WTC11 (cell line): Measurements from ENCODE around the gene ZNF366. TPM values are rescaled to one million over a fixed set of nuclear protein-coding genes. Genes with fewer than 3 reads are reported as not detected.

ENCODE experiments used
- ATAC-seq: fragments of 200-7000 bp; cut with Tn5 transposase; 2 replicates; pipeline ENCODE4 v1.10.0; 2021; ENCODE audit warnings: mild to moderate bottlenecking, moderate library complexity
- CTCF ChIA-PET: fragments of 300-600 bp; sonication (Branson Sonifier 250); formaldehyde crosslinking; loops from one replicate; lab custom pipeline; 2021; ENCODE audit warnings: antibody characterized with exemption; lab: Charles Lee
- POLR2A ChIA-PET: fragments of 350-600 bp; sonication (Branson Sonifier 250); formaldehyde crosslinking; loops from one replicate; lab custom pipeline; 2021; ENCODE audit warnings: antibody characterized with exemption; lab: Charles Lee
- DNase-seq: peaks from one replicate; pipeline ENCODE4 v3.0.0; 2021; ENCODE audit warnings: low spot score
- H3K27ac Mint-ChIP-seq: 2 replicates; pipeline ENCODE4 v1.8.0; 2021; ENCODE audit warnings: mixed read lengths
- H3K27me3 Mint-ChIP-seq: 2 replicates; pipeline ENCODE4 v1.8.0; 2021; ENCODE audit warnings: low read depth, mild to moderate bottlenecking, moderate library complexity, mixed read lengths
- H3K36me3 Mint-ChIP-seq: 2 replicates; pipeline ENCODE4 v1.8.0; 2021; ENCODE audit warnings: mixed read lengths
- H3K4me1 Mint-ChIP-seq: 2 replicates; pipeline ENCODE4 v1.8.0; 2022; ENCODE audit warnings: mixed read lengths
- H3K4me3 Mint-ChIP-seq: 2 replicates; pipeline ENCODE4 v1.8.0; 2021; ENCODE audit warnings: mild to moderate bottlenecking, moderate library complexity, mixed read lengths
- H3K9me3 Mint-ChIP-seq: 2 replicates; pipeline ENCODE4 v1.8.0; 2021; ENCODE audit warnings: mixed read lengths
- CDX4 ChIP-seq: fragments of 250-450 bp; sonication (Bioruptor Pico); IDR thresholded peaks from 2 replicates; pipeline ENCODE4 v1.9.0; 2021; ENCODE audit warnings: moderate library complexity, mild to moderate bottlenecking, inconsistent platforms, borderline replicate concordance
- E2F4 ChIP-seq: sonication (generic); formaldehyde crosslinking; IDR thresholded peaks from 2 replicates; pipeline ENCODE4 v1.8.1; 2022; ENCODE audit warnings: low read depth, mild to moderate bottlenecking, moderate library complexity, missing genetic modification reagents, borderline replicate concordance
- E2F5 ChIP-seq: sonication (generic); formaldehyde crosslinking; IDR thresholded peaks from 2 replicates; pipeline ENCODE4 v1.8.1; 2022; ENCODE audit warnings: mild to moderate bottlenecking, moderate library complexity, missing genetic modification reagents
- GRHL2 ChIP-seq: fragments of 250-450 bp; sonication (Bioruptor Pico); IDR thresholded peaks from 2 replicates; pipeline ENCODE4 v1.8.0; 2022; ENCODE audit warnings: mild to moderate bottlenecking, moderate library complexity; ENCODE audit not compliant: insufficient replicate concordance, severe bottlenecking
- JUN ChIP-seq: sonication (generic); formaldehyde crosslinking; IDR thresholded peaks from 2 replicates; pipeline ENCODE4 v1.8.0; 2023; ENCODE audit warnings: mild to moderate bottlenecking, missing genetic modification reagents
- NFATC4 ChIP-seq: fragments of 250-450 bp; sonication (Bioruptor Pico); IDR thresholded peaks from 2 replicates; pipeline ENCODE4 v1.9.0; 2021; ENCODE audit warnings: mild to moderate bottlenecking
- NFYB ChIP-seq: sonication (generic); formaldehyde crosslinking; conservative IDR thresholded peaks from 2 replicates; pipeline ENCODE4 v1.8.0; 2022; ENCODE audit warnings: low read depth, missing genetic modification reagents
- NR2C2 ChIP-seq: sonication (generic); formaldehyde crosslinking; IDR thresholded peaks from 2 replicates; pipeline ENCODE4 v1.8.0; 2022; ENCODE audit warnings: mild to moderate bottlenecking, missing genetic modification reagents
- OVOL2 ChIP-seq: fragments of 250-450 bp; sonication (Bioruptor Pico); IDR thresholded peaks from 2 replicates; pipeline ENCODE4 v1.9.0; 2021; ENCODE audit warnings: mild to moderate bottlenecking, borderline replicate concordance
- SMAD4 ChIP-seq: sonication (generic); formaldehyde crosslinking; IDR thresholded peaks from 2 replicates; pipeline ENCODE4 v1.8.0; 2022; ENCODE audit warnings: mild to moderate bottlenecking, missing genetic modification reagents
- SOX15 ChIP-seq: fragments of 250-450 bp; sonication (Bioruptor Pico); IDR thresholded peaks from 2 replicates; pipeline ENCODE4 v1.9.0; 2021; ENCODE audit warnings: mild to moderate bottlenecking
- SP1 ChIP-seq: sonication (generic); formaldehyde crosslinking; conservative IDR thresholded peaks from 2 replicates; pipeline ENCODE4 v1.8.1; 2022; ENCODE audit warnings: missing genetic modification reagents
- TEAD4 ChIP-seq: sonication (generic); formaldehyde crosslinking; IDR thresholded peaks from 2 replicates; pipeline ENCODE4 v1.8.0; 2022; ENCODE audit warnings: mild to moderate bottlenecking, missing genetic modification reagents
- TP53 ChIP-seq: sonication (generic); formaldehyde crosslinking; IDR thresholded peaks from 2 replicates; pipeline ENCODE4 v1.8.1; 2023; ENCODE audit warnings: mild to moderate bottlenecking, missing genetic modification reagents
- ZNF121 ChIP-seq: sonication (generic); formaldehyde crosslinking; IDR thresholded peaks from 2 replicates; pipeline ENCODE4 v1.8.0; 2023; ENCODE audit warnings: missing genetic modification reagents
- ZNF138 ChIP-seq: sonication (generic); formaldehyde crosslinking; conservative IDR thresholded peaks from 2 replicates; pipeline ENCODE4 v1.8.1; 2022; ENCODE audit warnings: mild to moderate bottlenecking, moderate library complexity, missing genetic modification reagents
- ZNF219 ChIP-seq: sonication (generic); formaldehyde crosslinking; IDR thresholded peaks from 2 replicates; pipeline ENCODE4 v1.8.0; 2023; ENCODE audit warnings: missing genetic modification reagents, mild to moderate bottlenecking, borderline replicate concordance
- ZNF232 ChIP-seq: sonication (generic); formaldehyde crosslinking; IDR thresholded peaks from 2 replicates; pipeline ENCODE4 v1.8.0; 2022; ENCODE audit warnings: mild to moderate bottlenecking, missing genetic modification reagents
- ZNF671 ChIP-seq: fragments of 250-450 bp; sonication (Bioruptor Pico); IDR thresholded peaks from 2 replicates; pipeline ENCODE4 v1.8.0; 2021; ENCODE audit warnings: mild to moderate bottlenecking
- total RNA-seq: library from RNA; stranded (reverse); gene quantifications from 3 replicates; pipeline ENCODE4 v1.2.3, GENCODE V29; 2021
- TF ChIP-seq, protein P1 (sequence below): fragments of 250-450 bp; sonication (Bioruptor Pico); conservative IDR thresholded peaks from 2 replicates; pipeline ENCODE4 v1.9.0; 2021; ENCODE audit warnings: mild to moderate bottlenecking
- TF ChIP-seq, protein P2 (sequence below): sonication (generic); formaldehyde crosslinking; IDR thresholded peaks from 2 replicates; pipeline ENCODE4 v1.8.1; 2023; ENCODE audit warnings: mild to moderate bottlenecking, missing genetic modification reagents, borderline replicate concordance
- TF ChIP-seq, protein P3 (sequence below): sonication (generic); formaldehyde crosslinking; IDR thresholded peaks from 2 replicates; pipeline ENCODE4 v1.8.1; 2023; ENCODE audit warnings: mild to moderate bottlenecking, missing genetic modification reagents, moderate library complexity

Gene ZNF366
- total RNA-seq, 1 experiment from 2014 or later: not detected

DNA sequence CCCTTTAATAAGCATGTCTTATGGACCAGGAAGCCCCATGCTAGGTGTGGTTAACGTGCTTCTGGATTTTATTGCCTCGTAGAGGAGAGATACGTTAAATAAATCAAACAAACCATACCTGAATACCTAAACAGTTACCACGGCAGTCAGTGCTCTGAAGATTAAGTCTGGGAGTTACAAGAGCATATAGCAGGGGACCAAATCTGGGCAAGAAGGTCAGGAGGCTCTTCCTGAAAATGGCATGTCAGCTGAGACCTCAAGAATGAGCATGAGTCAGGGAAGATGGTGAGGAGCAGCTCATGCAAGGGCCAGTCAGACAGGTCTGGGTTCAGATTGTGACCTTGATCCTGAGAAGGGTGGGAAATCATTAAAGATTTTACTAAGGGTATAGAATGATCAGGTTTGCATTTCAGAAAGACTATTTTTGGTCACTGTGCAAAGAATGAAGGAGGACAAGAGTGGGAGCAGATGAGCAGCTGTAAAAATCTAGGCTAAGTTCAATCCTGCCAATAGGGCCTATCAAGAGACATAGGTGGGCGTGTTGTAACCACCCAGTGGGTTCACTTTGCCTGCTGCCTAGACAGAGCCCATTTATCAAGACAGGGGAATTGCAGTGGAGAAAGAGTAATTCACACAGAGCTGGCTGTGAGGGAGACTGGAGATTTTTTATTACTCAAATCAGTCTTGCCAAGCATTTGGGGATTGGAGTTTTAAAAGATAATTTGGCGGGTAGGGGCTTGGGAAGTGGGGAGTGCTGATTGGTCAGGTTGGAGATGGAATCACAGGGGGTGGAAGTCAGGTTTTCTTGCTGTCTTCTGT, 4.8 kb upstream of the ZNF366 start:
- Mint-ChIP-seq H3K9me3 (no peaks in the 10 kb centered on the region), H3K27ac (no peak overlapping the region), H3K4me3 (no peak overlapping the region), H3K36me3 (no peaks in the 10 kb centered on the region), H3K27me3 (no peaks in the 10 kb centered on the region), H3K4me1 (peaks cover 34% of the 10 kb centered on the region)
- CTCF ChIA-PET: no interaction called here
- ATAC-seq: no peak
- no peak for TF ChIP-seq CDX4 (CRISPR knock-in tag)
- TF ChIP-seq TP53: no peak
- TF ChIP-seq TEAD4 (CRISPR knock-in tag): no peak
- DNase-seq: no peak
- POLR2A ChIA-PET: no interaction called here

DNA sequence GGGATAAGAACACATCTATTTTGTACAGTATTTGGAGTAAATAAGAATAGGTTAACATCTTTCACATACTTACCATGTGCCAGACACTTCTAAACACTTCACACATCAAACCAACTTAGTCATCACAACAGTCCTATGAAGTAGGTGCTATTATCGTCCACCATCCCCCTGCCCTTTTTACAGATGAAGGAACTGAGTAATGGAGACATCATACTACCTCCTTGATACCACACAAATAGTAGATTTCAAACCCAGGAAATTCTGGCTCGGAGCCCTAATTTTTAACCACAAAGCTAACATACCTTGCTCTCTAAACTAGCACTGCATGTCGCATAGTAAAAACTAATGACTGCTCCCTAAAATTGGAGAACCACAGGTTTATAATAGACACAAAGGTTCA, 4.2 kb upstream of the ZNF366 start:
- ChIA-PET CTCF (no interaction called here), POLR2A (no interaction called here)
- H3K27me3 Mint-ChIP-seq: no peaks in the 10 kb centered on the region
- H3K4me3 Mint-ChIP-seq: no peak overlapping the region
- TF ChIP-seq E2F4 (CRISPR knock-in tag) (no peak), NFYB (CRISPR knock-in tag) (no peak), SMAD4 (CRISPR knock-in tag) (no peak), SP1 (CRISPR knock-in tag) (no peak), ZNF121 (no peak), ZNF138 (CRISPR knock-in tag) (no peak), NR2C2 (CRISPR knock-in tag) (no peak), OVOL2 (CRISPR knock-in tag) (no peak)
- TF ChIP-seq, protein P1, sequence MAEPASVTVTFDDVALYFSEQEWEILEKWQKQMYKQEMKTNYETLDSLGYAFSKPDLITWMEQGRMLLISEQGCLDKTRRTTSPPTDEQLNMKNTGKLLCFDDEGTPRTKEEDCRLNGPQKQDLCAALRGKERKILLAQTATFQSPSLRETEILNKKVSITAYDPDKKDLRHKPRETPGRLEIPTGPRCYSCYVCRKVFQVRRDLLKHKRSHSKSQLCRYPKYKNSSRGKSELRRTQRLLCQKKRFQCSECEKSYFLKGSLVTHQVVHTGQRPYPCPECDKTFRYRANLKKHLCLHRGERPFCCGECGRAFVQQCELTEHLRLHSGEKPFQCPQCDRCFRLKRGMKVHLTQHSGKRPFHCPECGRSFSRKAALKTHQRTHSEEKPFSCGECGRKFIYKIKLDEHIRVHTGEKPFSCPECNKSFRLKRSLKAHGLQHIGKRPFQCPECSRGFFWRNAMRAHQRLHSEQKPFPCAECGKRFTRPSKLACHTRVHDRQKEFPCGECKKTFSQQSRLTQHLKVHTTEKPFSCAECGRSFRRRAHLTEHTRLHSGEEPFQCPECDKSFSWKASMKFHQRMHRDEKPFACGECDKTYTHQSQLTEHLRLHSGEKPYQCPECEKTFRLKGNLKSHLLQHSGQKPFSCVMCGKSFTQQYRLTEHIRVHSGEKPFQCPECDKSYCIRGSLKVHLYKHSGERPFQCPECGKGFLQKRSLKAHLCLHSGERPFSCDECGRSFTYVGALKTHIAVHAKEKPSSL: no peak
- ATAC-seq (no peak), DNase-seq (no peak)
- no peak overlapping the region for H3K27ac Mint-ChIP-seq
- no peaks in the 10 kb centered on the region for H3K9me3 Mint-ChIP-seq
- no peaks in the 10 kb centered on the region for H3K36me3 Mint-ChIP-seq
- H3K4me1 Mint-ChIP-seq: peaks cover 37% of the 10 kb centered on the region

- peaks cover 38% of the 10 kb centered on the region for H3K4me1 Mint-ChIP-seq
- no peak for DNase-seq
- TF ChIP-seq NFATC4 (CRISPR knock-in tag) (no peak), JUN (no peak), TEAD4 (CRISPR knock-in tag) (no peak), TP53 (no peak), ZNF671 (CRISPR knock-in tag) (no peak), ZNF232 (CRISPR knock-in tag) (no peak), E2F5 (CRISPR knock-in tag) (no peak), ZNF219 (CRISPR knock-in tag) (no peak), SOX15 (CRISPR knock-in tag) (no peak), GRHL2 (no peak)
- TF ChIP-seq, protein P2, sequence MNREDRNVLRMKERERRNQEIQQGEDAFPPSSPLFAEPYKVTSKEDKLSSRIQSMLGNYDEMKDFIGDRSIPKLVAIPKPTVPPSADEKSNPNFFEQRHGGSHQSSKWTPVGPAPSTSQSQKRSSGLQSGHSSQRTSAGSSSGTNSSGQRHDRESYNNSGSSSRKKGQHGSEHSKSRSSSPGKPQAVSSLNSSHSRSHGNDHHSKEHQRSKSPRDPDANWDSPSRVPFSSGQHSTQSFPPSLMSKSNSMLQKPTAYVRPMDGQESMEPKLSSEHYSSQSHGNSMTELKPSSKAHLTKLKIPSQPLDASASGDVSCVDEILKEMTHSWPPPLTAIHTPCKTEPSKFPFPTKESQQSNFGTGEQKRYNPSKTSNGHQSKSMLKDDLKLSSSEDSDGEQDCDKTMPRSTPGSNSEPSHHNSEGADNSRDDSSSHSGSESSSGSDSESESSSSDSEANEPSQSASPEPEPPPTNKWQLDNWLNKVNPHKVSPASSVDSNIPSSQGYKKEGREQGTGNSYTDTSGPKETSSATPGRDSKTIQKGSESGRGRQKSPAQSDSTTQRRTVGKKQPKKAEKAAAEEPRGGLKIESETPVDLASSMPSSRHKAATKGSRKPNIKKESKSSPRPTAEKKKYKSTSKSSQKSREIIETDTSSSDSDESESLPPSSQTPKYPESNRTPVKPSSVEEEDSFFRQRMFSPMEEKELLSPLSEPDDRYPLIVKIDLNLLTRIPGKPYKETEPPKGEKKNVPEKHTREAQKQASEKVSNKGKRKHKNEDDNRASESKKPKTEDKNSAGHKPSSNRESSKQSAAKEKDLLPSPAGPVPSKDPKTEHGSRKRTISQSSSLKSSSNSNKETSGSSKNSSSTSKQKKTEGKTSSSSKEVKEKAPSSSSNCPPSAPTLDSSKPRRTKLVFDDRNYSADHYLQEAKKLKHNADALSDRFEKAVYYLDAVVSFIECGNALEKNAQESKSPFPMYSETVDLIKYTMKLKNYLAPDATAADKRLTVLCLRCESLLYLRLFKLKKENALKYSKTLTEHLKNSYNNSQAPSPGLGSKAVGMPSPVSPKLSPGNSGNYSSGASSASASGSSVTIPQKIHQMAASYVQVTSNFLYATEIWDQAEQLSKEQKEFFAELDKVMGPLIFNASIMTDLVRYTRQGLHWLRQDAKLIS (CRISPR knock-in tag): no peak
- TF ChIP-seq, protein P3, sequence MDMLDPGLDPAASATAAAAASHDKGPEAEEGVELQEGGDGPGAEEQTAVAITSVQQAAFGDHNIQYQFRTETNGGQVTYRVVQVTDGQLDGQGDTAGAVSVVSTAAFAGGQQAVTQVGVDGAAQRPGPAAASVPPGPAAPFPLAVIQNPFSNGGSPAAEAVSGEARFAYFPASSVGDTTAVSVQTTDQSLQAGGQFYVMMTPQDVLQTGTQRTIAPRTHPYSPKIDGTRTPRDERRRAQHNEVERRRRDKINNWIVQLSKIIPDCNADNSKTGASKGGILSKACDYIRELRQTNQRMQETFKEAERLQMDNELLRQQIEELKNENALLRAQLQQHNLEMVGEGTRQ (CRISPR knock-in tag): no peak
- no peak overlapping the region; the same call in 1 of the 2 replicates for H3K27ac Mint-ChIP-seq
- ChIA-PET POLR2A (no interaction called here), CTCF (no interaction called here)
- H3K27me3 Mint-ChIP-seq: no peaks in the 10 kb centered on the region
- H3K36me3 Mint-ChIP-seq: no peaks in the 10 kb centered on the region
- no peak for ATAC-seq
- no peaks in the 10 kb centered on the region for H3K9me3 Mint-ChIP-seq
- H3K4me3 Mint-ChIP-seq: no peak overlapping the region
These were observed 3.5 kb upstream of the ZNF366 start for GRCh38 chr5:72510610-72511181.
